ENCODE results near the gene WDR47.

The WDR47 gene

GRCh38 chr1:109084563-109085517, 42.9 kb upstream of the WDR47 start:
- no peak overlapping the region for H3K4me3 ChIP-seq (ENCODE audit: low read depth, low read length)
- TF ChIP-seq CTCF (IDR thresholded peaks at IDR 0.05; ENCODE audit: control insufficient read depth, extremely low read depth, insufficient read depth) = no peak
- DNase-seq (ENCODE audit: low read depth) = no peak

DNA sequence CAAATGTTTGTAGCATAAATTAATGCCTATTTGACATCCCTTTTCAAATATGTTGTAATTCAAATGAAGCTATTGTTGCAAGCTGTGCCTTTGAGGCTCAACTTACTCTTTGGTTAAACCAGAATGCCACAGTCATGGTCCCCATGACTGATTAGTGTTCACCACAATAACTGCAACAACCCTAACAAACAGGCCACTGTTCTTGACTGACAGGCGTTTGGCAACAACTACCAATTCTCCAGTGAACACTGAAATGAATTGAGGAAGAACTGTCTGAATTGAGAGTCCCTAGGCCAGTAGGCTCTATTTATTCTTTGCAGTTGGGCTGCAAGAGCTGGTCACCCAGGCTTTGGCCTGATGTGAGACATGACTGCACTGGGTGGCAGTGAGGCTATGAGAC, 42.0 kb upstream of the WDR47 start:
- no peak for DNase-seq (ENCODE audit: low read depth)
- TF ChIP-seq CTCF (IDR thresholded peaks at IDR 0.05; ENCODE audit: control insufficient read depth, extremely low read depth, insufficient read depth) = no peak
- no peak overlapping the region for H3K4me3 ChIP-seq (ENCODE audit: low read depth, low read length)

- H3K4me3 ChIP-seq (ENCODE audit: low read depth, low read length) = no peak overlapping the region
- no peak for TF ChIP-seq CTCF (IDR thresholded peaks at IDR 0.05; ENCODE audit: control insufficient read depth, extremely low read depth, insufficient read depth)
- no peak for DNase-seq (ENCODE audit: low read depth)
Measured at GRCh38 chr1:109083501-109083900, 41.6 kb upstream of the WDR47 start.

DNA sequence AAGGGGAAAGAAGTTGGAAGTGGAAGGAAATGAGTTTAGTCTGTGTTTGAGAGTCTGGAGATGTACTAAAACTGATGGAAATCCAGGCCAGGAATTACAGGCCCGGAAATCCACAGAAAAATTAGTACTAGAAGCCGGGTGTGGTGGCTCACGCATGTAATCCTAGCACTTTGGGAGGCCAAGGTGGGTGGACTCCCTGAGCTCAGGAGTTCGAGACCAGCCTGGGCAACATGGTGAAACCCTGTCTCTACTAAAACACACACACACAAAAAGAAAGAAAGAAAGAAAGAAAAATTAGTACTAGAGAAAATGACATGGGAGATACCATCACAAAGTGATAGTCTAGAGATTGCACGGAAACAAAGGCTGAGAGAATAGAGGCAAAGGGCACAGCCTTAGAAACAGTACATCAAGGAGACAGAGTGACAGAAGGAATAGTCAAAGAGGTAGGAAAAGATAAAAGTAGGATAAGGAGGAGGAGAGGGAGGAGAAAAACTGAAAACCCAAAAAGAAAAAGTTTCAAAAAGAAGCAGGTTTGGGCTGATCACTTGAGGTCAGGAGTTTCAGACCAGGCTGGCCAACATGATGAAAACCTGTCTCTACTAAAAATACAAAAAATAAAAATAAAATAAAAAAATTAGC, 38.7 kb upstream of the WDR47 start:
- H3K4me3 ChIP-seq (ENCODE audit: low read depth, low read length) = no peak overlapping the region
- DNase-seq (ENCODE audit: low read depth) = no peak
- TF ChIP-seq CTCF (IDR thresholded peaks at IDR 0.05; ENCODE audit: control insufficient read depth, extremely low read depth, insufficient read depth) = no peak

DNA sequence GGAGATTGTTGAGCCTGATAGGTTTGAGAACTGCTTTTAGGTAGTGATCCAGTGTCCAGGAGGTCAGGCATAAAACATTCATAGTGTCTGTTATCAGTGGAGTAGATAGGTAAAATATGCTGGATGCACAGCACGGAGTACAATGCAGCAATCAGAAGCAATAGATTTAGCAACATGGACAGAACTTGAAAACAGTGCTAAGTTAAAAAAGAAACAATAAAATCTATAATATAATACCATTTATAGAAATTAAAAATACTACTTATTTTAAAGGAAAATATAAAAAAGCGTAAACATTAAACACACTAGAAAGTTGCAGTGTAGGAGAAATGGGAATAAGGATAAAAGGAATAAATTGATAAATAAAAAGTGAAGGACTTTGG, 37.3 kb upstream of the WDR47 start:
- no peak for DNase-seq (ENCODE audit: low read depth)
- H3K4me3 ChIP-seq (ENCODE audit: low read depth, low read length) = no peak overlapping the region
- TF ChIP-seq CTCF (IDR thresholded peaks at IDR 0.05; ENCODE audit: control insufficient read depth, extremely low read depth, insufficient read depth) = no peak

GRCh38 chr1:109078317-109078716, 36.4 kb upstream of the WDR47 start:
- TF ChIP-seq CTCF (IDR thresholded peaks at IDR 0.05; ENCODE audit: control insufficient read depth, extremely low read depth, insufficient read depth) = no peak
- no peak for DNase-seq (ENCODE audit: low read depth)
- H3K4me3 ChIP-seq (ENCODE audit: low read depth, low read length) = no peak overlapping the region

Measured in LNCaP clone FGC (cell line).